ENCODE measurements around the gene BAZ2B. TPM values are rescaled to one million over a fixed set of nuclear protein-coding genes. Genes with fewer than 3 reads are reported as not detected.

BAZ2B gene
- total and polyA plus RNA-seq, 4 donors: 18.3 to 266 (median 39.5) TPM

DNA sequence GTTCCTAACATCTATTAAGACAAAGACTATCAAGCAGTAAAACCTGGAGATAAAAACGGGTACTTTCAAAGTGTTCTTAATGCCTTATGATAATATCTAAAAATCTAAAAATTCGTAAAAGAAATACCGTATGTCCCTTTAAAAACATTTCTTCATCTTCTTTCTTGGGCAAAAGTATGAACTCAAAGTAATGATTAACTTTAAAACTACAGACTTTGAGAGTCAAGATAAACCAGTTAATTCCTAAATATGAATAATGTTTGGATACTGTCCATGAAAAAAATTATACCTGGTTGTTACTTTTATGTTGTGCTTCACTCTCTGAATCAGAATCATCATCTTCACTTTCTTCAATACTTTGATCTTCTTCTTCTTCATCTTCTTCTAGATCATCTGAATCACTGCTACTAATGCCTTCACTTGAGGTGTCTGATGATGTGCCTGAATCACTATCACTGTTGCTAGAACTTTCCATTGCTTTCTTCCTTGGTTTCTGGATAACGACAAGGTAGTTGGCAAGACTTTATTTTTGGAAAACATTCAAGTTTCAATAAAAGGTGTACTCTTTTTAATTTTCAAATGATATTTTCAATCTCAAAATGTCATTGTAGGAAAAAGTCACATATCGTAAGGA lies 177.5 kb downstream of the BAZ2B start:
- peaks cover 5 to 24% (median 16%) of the 10 kb centered on the region in 4 donors for H3K36me3 ChIP-seq (ENCODE audit: control insufficient read depth in 4 of 4, insufficient read depth in 4 of 4, low read length in 4 of 4)
- no peaks in the 10 kb centered on the region for H3K9me3 ChIP-seq (ENCODE audit: control insufficient read depth in 4 of 4, insufficient read depth in 3 of 4, low read length in 3 of 4)
- ATAC-seq (ENCODE audit: insufficient read depth, low FRiP score) (no peak), DNase-seq (no peak)
- peaks cover 0 to 4% (median 0%) of the 10 kb centered on the region in 5 donors for H3K4me1 ChIP-seq (ENCODE audit: control insufficient read depth in 5 of 5, insufficient read depth in 5 of 5, low read length in 5 of 5)
- TF ChIP-seq CTCF (IDR thresholded peaks at IDR 0.05; ENCODE audit: control extremely low read depth, extremely low read depth): no peak
- H3K27me3 ChIP-seq (ENCODE audit: control insufficient read depth in 3 of 3, insufficient read depth in 3 of 3, low read length in 2 of 3): no peaks in the 10 kb centered on the region
- no peak overlapping the region for H3K4me3 ChIP-seq
- no peak overlapping the region for H3K9ac ChIP-seq (ENCODE audit: insufficient read depth in 1 of 2, low read length in 2 of 2)
- WGBS, 2 donors: 79 to 89% methylated on average over 5 of the region's 5 CpGs
- H3K27ac ChIP-seq (ENCODE audit: low read depth in 1 of 2, low read length in 1 of 2): no peak overlapping the region

- 76 to 83% methylated on average over 3 of the region's 3 CpGs for WGBS, 2 donors
- DNase-seq (no peak), ATAC-seq (ENCODE audit: insufficient read depth, low FRiP score) (no peak)
- no peaks in the 10 kb centered on the region for H3K9me3 ChIP-seq (ENCODE audit: control insufficient read depth in 4 of 4, insufficient read depth in 3 of 4, low read length in 3 of 4)
- H3K9ac ChIP-seq (ENCODE audit: insufficient read depth in 1 of 2, low read length in 2 of 2): no peak overlapping the region
- no peak overlapping the region for H3K4me3 ChIP-seq
- H3K4me1 ChIP-seq (ENCODE audit: control insufficient read depth in 5 of 5, insufficient read depth in 5 of 5, low read length in 5 of 5): peaks cover 0 to 4% (median 0%) of the 10 kb centered on the region in 5 donors
- no peaks in the 10 kb centered on the region for H3K27me3 ChIP-seq (ENCODE audit: control insufficient read depth in 3 of 3, insufficient read depth in 3 of 3, low read length in 2 of 3)
- no peak overlapping the region for H3K27ac ChIP-seq (ENCODE audit: low read depth in 1 of 2, low read length in 1 of 2)
- TF ChIP-seq CTCF (IDR thresholded peaks at IDR 0.05; ENCODE audit: control extremely low read depth, extremely low read depth): no peak
- H3K36me3 ChIP-seq (ENCODE audit: control insufficient read depth in 4 of 4, insufficient read depth in 4 of 4, low read length in 4 of 4): peaks cover 5 to 25% (median 15%) of the 10 kb centered on the region in 4 donors
Observed at GRCh38 chr2:159438284-159438683, 178.1 kb downstream of the BAZ2B start.

DNA sequence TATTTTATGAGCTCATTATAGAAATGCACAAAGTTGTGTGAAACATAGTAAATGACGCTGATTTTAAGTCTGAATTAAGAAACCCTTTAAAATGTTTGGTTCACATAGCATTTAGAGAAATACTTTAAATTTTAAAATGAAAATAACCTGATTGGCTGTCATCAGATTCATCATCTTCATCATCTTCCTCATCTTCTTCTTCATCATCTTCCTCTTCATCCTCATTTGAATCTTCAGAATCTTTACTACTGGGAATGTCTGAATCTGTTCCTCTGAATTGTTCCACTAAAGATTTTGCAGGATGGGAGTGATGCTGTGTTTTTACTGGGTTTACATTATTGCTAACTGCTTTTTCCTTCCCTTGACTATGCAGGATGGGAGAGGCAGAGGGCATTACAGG lies 183.7 kb downstream of the BAZ2B start:
- peaks cover 5 to 37% (median 23%) of the 10 kb centered on the region in 4 donors for H3K36me3 ChIP-seq (ENCODE audit: control insufficient read depth in 4 of 4, insufficient read depth in 4 of 4, low read length in 4 of 4)
- no peak overlapping the region for H3K27ac ChIP-seq (ENCODE audit: low read depth in 1 of 2, low read length in 1 of 2)
- TF ChIP-seq CTCF (IDR thresholded peaks at IDR 0.05; ENCODE audit: control extremely low read depth, extremely low read depth): no peak
- no peak overlapping the region for H3K9ac ChIP-seq (ENCODE audit: insufficient read depth in 1 of 2, low read length in 2 of 2)
- DNase-seq: no peak
- 89 to 100% methylated on average over 1 of the region's 1 CpG for WGBS, 2 donors
- no peaks in the 10 kb centered on the region for H3K27me3 ChIP-seq (ENCODE audit: control insufficient read depth in 3 of 3, insufficient read depth in 3 of 3, low read length in 2 of 3)
- H3K4me1 ChIP-seq (ENCODE audit: control insufficient read depth in 5 of 5, insufficient read depth in 5 of 5, low read length in 5 of 5): no peaks in the 10 kb centered on the region
- H3K4me3 ChIP-seq: no peak overlapping the region
- H3K9me3 ChIP-seq (ENCODE audit: control insufficient read depth in 4 of 4, insufficient read depth in 3 of 4, low read length in 3 of 4): no peaks in the 10 kb centered on the region
- ATAC-seq (ENCODE audit: insufficient read depth, low FRiP score): no peak

- no peak for ATAC-seq (ENCODE audit: insufficient read depth, low FRiP score)
- Histone ChIP-seq H3K36me3 (ENCODE audit: control insufficient read depth in 4 of 4, insufficient read depth in 4 of 4, low read length in 4 of 4) (peaks cover 4 to 56% (median 17%) of the 10 kb centered on the region in 4 donors), H3K9me3 (ENCODE audit: control insufficient read depth in 4 of 4, insufficient read depth in 3 of 4, low read length in 3 of 4) (peaks cover 0 to 3% (median 0%) of the 10 kb centered on the region in 4 donors), H3K27me3 (ENCODE audit: control insufficient read depth in 3 of 3, insufficient read depth in 3 of 3, low read length in 2 of 3) (no peaks in the 10 kb centered on the region), H3K9ac (ENCODE audit: insufficient read depth in 1 of 2, low read length in 2 of 2) (no peak overlapping the region), H3K4me1 (ENCODE audit: control insufficient read depth in 5 of 5, insufficient read depth in 5 of 5, low read length in 5 of 5) (no peaks in the 10 kb centered on the region), H3K4me3 (no peak overlapping the region), H3K27ac (ENCODE audit: low read depth in 1 of 2, low read length in 1 of 2) (no peak overlapping the region)
- 84 to 92% methylated on average over 2 of the region's 2 CpGs for WGBS, 2 donors
- no peak for DNase-seq
- no peak for TF ChIP-seq CTCF (IDR thresholded peaks at IDR 0.05; ENCODE audit: control extremely low read depth, extremely low read depth)
Observed at GRCh38 chr2:159427048-159427447, 189.3 kb downstream of the BAZ2B start.
